HFF-Myc (cell line): Measurements from ENCODE around the gene GFI1B.
"Not testable (repeated sequence)": the region's sequence is repeated elsewhere in the genome, so short reads cannot be mapped to it uniquely, and the experiment has no call there.

Experiments
- DNase-seq: peaks from one replicate; pipeline ENCODE4 v3.0.0-alpha.2; 2011; ENCODE audit warnings: low read depth; ENCODE audit errors: extremely low read depth
- H3K4me3 ChIP-seq: replicated peaks from 2 replicates; pipeline ENCODE4 v1.5.1; 2011; ENCODE audit warnings: low read depth, mild to moderate bottlenecking, control low read depth, low read length
- TF ChIP-seq, protein P1 (sequence below): IDR thresholded peaks from 2 replicates; pipeline ENCODE4 v1.5.1; 2012; ENCODE audit warnings: mild to moderate bottlenecking, low read depth, low read length, control low read depth; ENCODE audit errors: missing control alignments

The GFI1B gene

DNA sequence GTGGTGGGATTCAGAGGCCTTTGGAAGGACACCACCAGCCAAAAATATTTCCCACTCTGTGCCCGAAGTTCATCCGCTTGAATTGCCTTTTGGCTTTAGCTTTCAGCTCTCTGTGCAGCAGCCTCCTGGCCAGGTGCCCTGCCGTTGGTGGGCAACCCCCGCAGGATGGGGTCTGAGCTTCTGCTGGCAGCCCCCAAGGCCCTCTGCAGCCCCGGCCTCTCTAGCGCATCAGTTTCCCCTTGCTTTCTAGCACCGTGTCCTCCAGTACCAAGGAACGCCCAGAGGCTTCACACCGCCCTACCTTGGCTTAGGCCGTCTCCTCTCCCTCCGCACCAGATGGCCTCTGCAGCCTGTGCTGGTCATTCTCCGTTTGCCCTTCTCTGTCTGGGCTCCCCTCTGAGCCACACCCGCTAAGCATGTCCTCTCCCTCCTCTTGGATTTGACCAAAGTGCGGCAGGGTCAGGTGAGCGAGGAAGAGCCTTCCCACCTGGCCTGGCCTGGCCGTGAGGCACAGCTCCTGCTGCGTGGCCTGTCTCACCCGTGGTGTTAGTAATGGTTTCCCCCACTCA lies 29.9 kb upstream of the GFI1B start:
- DNase-seq = no peak
- TF ChIP-seq, protein P1, sequence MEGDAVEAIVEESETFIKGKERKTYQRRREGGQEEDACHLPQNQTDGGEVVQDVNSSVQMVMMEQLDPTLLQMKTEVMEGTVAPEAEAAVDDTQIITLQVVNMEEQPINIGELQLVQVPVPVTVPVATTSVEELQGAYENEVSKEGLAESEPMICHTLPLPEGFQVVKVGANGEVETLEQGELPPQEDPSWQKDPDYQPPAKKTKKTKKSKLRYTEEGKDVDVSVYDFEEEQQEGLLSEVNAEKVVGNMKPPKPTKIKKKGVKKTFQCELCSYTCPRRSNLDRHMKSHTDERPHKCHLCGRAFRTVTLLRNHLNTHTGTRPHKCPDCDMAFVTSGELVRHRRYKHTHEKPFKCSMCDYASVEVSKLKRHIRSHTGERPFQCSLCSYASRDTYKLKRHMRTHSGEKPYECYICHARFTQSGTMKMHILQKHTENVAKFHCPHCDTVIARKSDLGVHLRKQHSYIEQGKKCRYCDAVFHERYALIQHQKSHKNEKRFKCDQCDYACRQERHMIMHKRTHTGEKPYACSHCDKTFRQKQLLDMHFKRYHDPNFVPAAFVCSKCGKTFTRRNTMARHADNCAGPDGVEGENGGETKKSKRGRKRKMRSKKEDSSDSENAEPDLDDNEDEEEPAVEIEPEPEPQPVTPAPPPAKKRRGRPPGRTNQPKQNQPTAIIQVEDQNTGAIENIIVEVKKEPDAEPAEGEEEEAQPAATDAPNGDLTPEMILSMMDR = no peak
- no peak overlapping the region for H3K4me3 ChIP-seq

DNA sequence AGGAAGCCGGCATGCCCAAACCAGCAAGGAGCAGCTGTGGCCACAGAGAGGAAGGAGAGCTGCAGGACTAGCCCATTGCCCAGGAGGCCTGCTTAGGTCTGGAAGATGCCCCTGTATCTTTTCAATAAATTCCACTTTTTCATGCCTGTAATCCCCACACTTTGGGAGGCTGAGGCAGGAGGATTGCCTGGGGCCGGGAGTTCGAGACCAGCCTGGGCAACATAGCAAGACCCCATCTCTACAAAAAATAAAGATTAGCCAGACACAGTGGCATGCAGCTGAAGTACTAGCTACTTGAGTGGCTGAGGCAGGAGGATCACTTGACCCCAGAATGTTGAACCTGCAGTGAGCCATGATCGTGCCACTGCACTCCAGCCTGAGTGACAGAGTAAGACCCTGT lies 28.8 kb upstream of the GFI1B start:
- TF ChIP-seq, protein P1 = no peak
- no peak overlapping the region for H3K4me3 ChIP-seq
- DNase-seq = no peak

DNA sequence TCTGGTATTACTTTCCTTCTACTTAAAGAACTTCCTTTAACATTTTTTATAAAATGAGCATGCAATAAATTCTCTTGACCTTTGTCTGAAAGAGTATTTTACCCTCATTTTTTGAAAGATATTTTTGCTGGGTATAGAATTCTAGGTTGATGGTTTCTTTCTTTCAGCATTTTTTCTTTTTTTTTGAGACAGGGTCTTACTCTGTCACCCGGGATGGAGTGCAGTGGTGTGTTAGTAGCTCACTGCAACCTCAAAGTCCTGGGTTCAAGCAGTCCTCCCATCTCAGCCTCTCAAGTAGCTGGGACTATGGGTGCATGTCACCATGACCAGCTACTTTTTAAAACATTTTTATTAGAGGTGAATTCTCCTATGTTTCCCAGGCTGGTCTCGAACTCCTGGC lies 23.4 kb upstream of the GFI1B start:
- DNase-seq = no peak
- no peak overlapping the region for H3K4me3 ChIP-seq
- TF ChIP-seq, protein P1 = no peak

DNA sequence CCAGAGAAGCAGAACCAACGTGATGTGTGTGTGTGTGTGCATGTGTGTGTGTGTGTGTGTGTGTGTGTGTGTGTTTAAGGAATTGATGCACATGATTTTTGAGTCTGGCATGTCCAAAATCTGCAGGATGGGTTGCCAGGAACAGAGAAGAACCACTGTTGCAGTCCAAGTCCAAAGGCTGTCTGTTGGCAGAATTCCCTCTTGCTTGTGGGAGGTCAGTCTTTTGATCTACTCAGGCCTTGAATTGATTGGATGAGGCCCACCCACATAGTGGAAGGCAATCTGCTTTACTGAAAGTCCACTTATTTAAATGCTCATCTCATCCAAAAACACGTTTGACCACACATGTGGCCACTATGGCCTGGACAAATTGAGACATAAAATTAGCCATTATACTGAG lies 22.7 kb upstream of the GFI1B start:
- DNase-seq = no peak
- H3K4me3 ChIP-seq = no peak overlapping the region
- TF ChIP-seq, protein P1 = no peak

DNA sequence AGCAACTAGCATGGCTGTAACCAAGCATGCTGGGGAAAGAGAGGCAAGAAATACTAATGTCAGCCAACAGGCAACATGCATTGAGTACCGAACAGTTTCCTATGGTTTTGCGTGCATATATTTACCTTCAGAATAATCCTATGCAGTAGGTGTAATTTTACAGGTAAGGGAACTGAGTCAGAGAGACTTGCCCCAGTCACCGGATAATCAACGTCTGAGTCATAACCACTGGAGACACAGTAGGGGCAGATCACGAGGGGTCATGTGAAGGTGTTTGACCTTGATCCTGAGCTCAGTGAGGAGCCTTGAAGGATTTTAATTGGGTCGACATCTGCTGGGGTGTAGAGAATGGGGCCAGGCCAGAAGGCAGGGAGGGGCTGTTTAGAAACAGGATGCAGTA lies 20.7 kb upstream of the GFI1B start:
- no peak for DNase-seq
- TF ChIP-seq, protein P1 = no peak

DNA sequence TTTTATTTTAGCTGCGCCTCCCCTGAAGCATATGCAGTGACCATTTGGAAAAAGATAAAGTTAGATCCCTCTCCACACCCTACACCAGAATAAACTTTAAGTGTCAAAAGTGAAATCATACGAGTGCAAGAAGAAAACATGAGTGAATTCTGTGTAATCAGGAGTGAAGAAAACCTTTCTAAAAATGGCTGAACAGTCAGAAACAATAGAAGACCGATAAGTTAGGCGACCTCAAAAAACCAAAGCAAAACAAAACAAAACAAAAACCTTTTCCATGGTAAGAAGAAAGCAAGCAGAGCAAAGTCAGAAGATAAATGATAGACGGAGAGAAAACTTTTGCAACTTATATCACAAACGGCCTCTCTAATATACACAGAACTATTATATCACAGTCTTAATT lies 17.5 kb upstream of the GFI1B start:
- DNase-seq = no peak
- TF ChIP-seq, protein P1 = no peak
- no peak overlapping the region for H3K4me3 ChIP-seq

More for the DNA sequence above, 20.7 kb upstream of the GFI1B start:
- H3K4me3 ChIP-seq = no peak overlapping the region

DNA sequence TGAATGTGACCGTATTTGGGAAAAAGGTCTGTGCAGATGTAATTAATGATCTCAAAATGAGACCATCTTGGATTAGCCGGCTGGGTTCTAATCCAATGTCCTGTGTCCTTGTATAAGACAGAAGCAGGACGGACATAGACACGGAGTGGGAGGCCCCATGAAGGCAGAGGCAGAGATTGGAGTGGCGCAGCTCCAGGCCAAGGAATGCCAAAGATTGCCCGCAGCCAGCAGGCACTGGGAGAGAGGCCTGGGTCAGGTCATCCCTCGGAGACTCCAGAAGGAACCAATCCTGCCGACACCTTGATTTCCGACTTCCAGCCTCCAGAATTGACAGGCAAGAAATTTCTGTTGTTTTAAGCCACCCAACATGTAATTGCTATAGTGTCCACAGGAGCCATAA lies 13.0 kb upstream of the GFI1B start:
- H3K4me3 ChIP-seq = no peak overlapping the region
- DNase-seq = no peak
- TF ChIP-seq, protein P1 = no peak

DNA sequence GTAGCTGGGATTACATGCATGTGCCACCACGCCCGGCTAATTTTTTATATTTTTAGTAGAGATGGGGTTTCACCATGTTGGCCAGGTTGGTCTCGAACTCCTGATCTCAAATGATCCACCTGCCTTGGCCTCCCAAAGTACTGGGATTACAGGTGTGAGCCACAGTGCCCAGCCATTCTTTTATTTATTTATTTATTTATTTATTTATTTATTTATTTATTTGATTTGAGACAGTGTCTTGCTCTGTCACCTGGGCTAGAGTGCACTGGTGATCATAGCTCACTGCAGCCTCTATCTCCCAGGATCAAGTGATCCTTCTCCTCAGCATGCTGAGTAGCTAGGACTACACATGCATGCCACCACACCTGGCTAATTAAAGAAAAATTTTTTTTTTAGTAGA lies 10.6 kb upstream of the GFI1B start:
- H3K4me3 ChIP-seq, DNase-seq: not testable (repeated sequence)
